ENCODE measurements around the gene FAM98C.

GRCh38 chr19:38385804-38386257, 17.1 kb upstream of the FAM98C start:
- TF ChIP-seq EZH2phosphoT487 (IDR thresholded peaks at IDR 0.05; ENCODE audit: insufficient read depth, low read depth) = no peak
- TF ChIP-seq EZH2 (IDR thresholded peaks at IDR 0.05; ENCODE audit: insufficient read depth, poor library complexity, severe bottlenecking) = no peak

All from GM23248 (cell line).